ENCODE measurements around the gene PANX2. TPM values are rescaled to one million over a fixed set of nuclear protein-coding genes. Genes with fewer than 3 reads are reported as not detected.

The PANX2 gene
- total and polyA plus RNA-seq, 2 donors (not counting 1 experiment from before 2014, with no cell fraction given), result 0.04 to 0.59 TPM

GRCh38 chr22:50186181-50186714 is 15.7 kb downstream of the PANX2 start:
- H3K4me3 Mint-ChIP-seq, result peak overlapping the region; percentile 90
- H3K27me3 Mint-ChIP-seq, result no peaks in the 10 kb centered on the region
- peak overlapping the region; percentile 93 for H3K4me2 ChIP-seq (replicated peaks; ENCODE audit: low read depth, low read length, poor library complexity, severe bottlenecking)
- ChIA-PET POLR2A (interaction anchor here (0.6 to 1.5 kb wide), 5 partner anchors 11 to 236 kb away, joined by 4 to 8 read pairs (median 7); no protein-coding TSS in a partner anchor), CTCF (interaction anchor here (0.6 to 2.2 kb wide), 3 partner anchors 20 to 37 kb away, joined by 3 to 9 read pairs (median 6); no protein-coding TSS in a partner anchor)
- intact Hi-C loops (cut with micrococcal nuclease), result no loop called here
- peak overlapping the region; percentile 47 to 76 (median 59) for H3K4me3 ChIP-seq (ENCODE audit: control extremely low read depth in 1 of 5, extremely low read depth in 1 of 5, insufficient read depth in 1 of 5, low read depth in 2 of 5, low read length in 4 of 5)
- TF ChIP-seq CTCF (IDR thresholded peaks at IDR 0.05), result no peak
- no peaks in the 10 kb centered on the region for H3K9me3 ChIP-seq (ENCODE audit: control extremely low read depth in 1 of 3, control insufficient read depth in 2 of 3, insufficient read depth in 1 of 3, low read length in 2 of 3)
- H3K9me3 Mint-ChIP-seq (ENCODE audit: insufficient read depth), result no peaks in the 10 kb centered on the region
- under 1% methylated on average over 41 of the region's 47 CpGs for WGBS (ENCODE audit: insufficient coverage)
- ATAC-seq (ENCODE audit: low read depth) (no peak), DNase-seq (peak; percentile 39)
- peaks cover 11% of the 10 kb centered on the region for H3K79me2 ChIP-seq (ENCODE audit: control insufficient read depth, insufficient read depth, low read length)
- peak overlapping the region; percentile 38 to 71 for H3K27ac ChIP-seq (ENCODE audit: low read length in 2 of 2)
- peaks cover 0 to 17% (median 2%) of the 10 kb centered on the region in 4 experiments for H3K27me3 ChIP-seq (replicated peaks in 1 of 4; ENCODE audit: control extremely low read depth in 1 of 4, control insufficient read depth in 3 of 4, insufficient read depth in 4 of 4, low read length in 3 of 4)
- H3K36me3 ChIP-seq (replicated peaks in 1 of 2; ENCODE audit: control extremely low read depth in 1 of 2, control insufficient read depth in 1 of 2, extremely low read depth in 1 of 2, insufficient read depth in 2 of 2, low read length in 1 of 2), result peaks cover 0 to 7% of the 10 kb centered on the region in 2 experiments
- H3K9ac ChIP-seq (ENCODE audit: low read length), result peak overlapping the region; percentile 74
- H3K4me1 ChIP-seq (ENCODE audit: control insufficient read depth in 2 of 2, insufficient read depth in 2 of 2, low read length in 2 of 2), result peaks cover 55 to 61% of the 10 kb centered on the region in 2 donors
- peaks cover 42% of the 10 kb centered on the region for H3K4me1 Mint-ChIP-seq
- peak overlapping the region; percentile 86 for H3K27ac Mint-ChIP-seq
- H2AFZ ChIP-seq (ENCODE audit: insufficient read depth, low read depth, low read length, poor library complexity, severe bottlenecking), result peak overlapping the region; percentile 21
- no peaks in the 10 kb centered on the region for H4K20me1 ChIP-seq (ENCODE audit: control insufficient read depth, insufficient read depth, low read length, poor library complexity, severe bottlenecking)

DNA sequence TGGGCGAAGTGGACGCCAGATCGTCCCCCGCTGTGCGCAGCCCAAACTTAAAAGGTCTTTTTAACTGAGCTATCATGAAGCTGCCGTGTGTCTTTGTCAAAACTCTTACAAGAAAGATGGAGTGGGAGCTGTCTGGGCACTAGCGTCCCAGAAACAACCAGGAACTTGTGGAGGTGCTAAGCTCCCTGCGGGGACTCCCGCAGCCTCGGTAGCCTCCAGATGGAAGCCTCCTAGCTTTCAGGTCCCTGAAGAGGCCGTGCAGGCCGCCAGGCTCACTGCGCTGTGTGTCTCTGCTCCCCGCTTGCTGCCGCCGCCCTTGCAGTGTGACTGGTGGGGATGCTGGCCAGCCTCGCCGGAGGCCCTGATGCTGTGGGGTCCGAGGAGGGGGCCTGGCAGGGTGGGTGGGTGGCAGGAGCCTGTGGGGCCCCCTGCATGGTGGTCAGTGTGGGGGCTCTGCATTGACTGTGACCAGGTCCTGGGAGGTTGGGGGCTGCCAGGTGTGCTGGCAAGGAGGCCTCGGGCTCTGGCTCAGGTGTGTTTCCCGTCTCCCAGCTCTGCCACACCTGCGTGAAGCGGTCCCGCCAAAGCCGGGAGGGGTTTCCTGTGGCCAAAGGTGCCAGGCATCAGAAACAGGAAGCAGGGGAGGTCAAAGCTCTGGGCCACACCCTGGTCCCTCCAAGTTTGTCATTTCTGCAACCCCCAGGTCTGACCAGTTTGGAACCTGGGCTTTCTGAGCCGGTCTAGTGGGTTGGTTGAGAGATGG is 16.4 kb downstream of the PANX2 start:
- Mint-ChIP-seq H3K4me3 (peak overlapping the region; percentile 90), H3K27ac (peak overlapping the region; percentile 90), H3K9me3 (ENCODE audit: insufficient read depth) (no peaks in the 10 kb centered on the region), H3K4me1 (peaks cover 49% of the 10 kb centered on the region), H3K27me3 (no peaks in the 10 kb centered on the region)
- 28% methylated on average over 23 of the region's 26 CpGs for WGBS (ENCODE audit: insufficient coverage)
- Histone ChIP-seq H2AFZ (ENCODE audit: insufficient read depth, low read depth, low read length, poor library complexity, severe bottlenecking) (peak overlapping the region; percentile 21), H3K79me2 (ENCODE audit: control insufficient read depth, insufficient read depth, low read length) (peaks cover 11% of the 10 kb centered on the region), H3K4me2 (replicated peaks; ENCODE audit: low read depth, low read length, poor library complexity, severe bottlenecking) (peak overlapping the region; percentile 93), H3K9ac (ENCODE audit: low read length) (peak overlapping the region; percentile 74), H3K4me1 (ENCODE audit: control insufficient read depth in 2 of 2, insufficient read depth in 2 of 2, low read length in 2 of 2) (peaks cover 61 to 68% of the 10 kb centered on the region in 2 donors), H3K36me3 (replicated peaks in 1 of 2; ENCODE audit: control extremely low read depth in 1 of 2, control insufficient read depth in 1 of 2, extremely low read depth in 1 of 2, insufficient read depth in 2 of 2, low read length in 1 of 2) (peaks cover 0 to 7% of the 10 kb centered on the region in 2 experiments), H3K27me3 (replicated peaks in 1 of 4; ENCODE audit: control extremely low read depth in 1 of 4, control insufficient read depth in 3 of 4, insufficient read depth in 4 of 4, low read length in 3 of 4) (peaks cover 0 to 17% (median 2%) of the 10 kb centered on the region in 4 experiments), H3K9me3 (ENCODE audit: control extremely low read depth in 1 of 3, control insufficient read depth in 2 of 3, insufficient read depth in 1 of 3, low read length in 2 of 3) (peaks cover 0 to 2% (median 0%) of the 10 kb centered on the region in 3 donors), H3K27ac (ENCODE audit: low read length in 2 of 2) (peak overlapping the region; percentile 24 to 71), H3K4me3 (ENCODE audit: control extremely low read depth in 1 of 5, extremely low read depth in 1 of 5, insufficient read depth in 1 of 5, low read depth in 2 of 5, low read length in 4 of 5) (peak overlapping the region; percentile 47 to 76 (median 59)), H4K20me1 (ENCODE audit: control insufficient read depth, insufficient read depth, low read length, poor library complexity, severe bottlenecking) (no peaks in the 10 kb centered on the region)
- DNase-seq, result peak; percentile 53
- TF ChIP-seq CTCF (IDR thresholded peaks at IDR 0.05), result no peak
- no peak for TF ChIP-seq EZH2 (IDR thresholded peaks at IDR 0.05; ENCODE audit: borderline replicate concordance, insufficient read depth, low read depth, low read length, poor library complexity, severe bottlenecking)
- intact Hi-C loops (cut with micrococcal nuclease), result no loop called here
- POLR2A ChIA-PET, result interaction anchor here (0.6 to 1.5 kb wide), 6 partner anchors 10 to 235 kb away, joined by 4 to 8 read pairs (median 6); no protein-coding TSS in a partner anchor
- ATAC-seq (ENCODE audit: low read depth), result no peak
- CTCF ChIA-PET, result interaction anchor here (0.6 to 2.2 kb wide), 4 partner anchors 20 to 38 kb away, joined by 3 to 9 read pairs (median 4); no protein-coding TSS in a partner anchor
